ENCODE measurements around the gene CCNQ.

GRCh38 chrX:153601511-153602110, 2.7 kb upstream of the CCNQ start:
- TF ChIP-seq EZH2 (IDR thresholded peaks at IDR 0.05; ENCODE audit: borderline replicate concordance, low read depth, low read length, severe bottlenecking): no peak
- TF ChIP-seq CTCF (IDR thresholded peaks at IDR 0.05; ENCODE audit: borderline replicate concordance, extremely low read depth, low read length, poor library complexity, severe bottlenecking): no peak
